IMR-90 (cell line): Measurements from ENCODE around the gene ALOX5AP. TPM values are rescaled to one million over a fixed set of nuclear protein-coding genes. Genes with fewer than 3 reads are reported as not detected.

ENCODE experiments used
- ATAC-seq: fragments of 200-7000 bp; cut with Tn5 transposase; 2 replicates; pipeline ENCODE4 v1.9.1; 2020; ENCODE audit warnings: low read depth, mild to moderate bottlenecking, moderate library complexity
- BruUV-seq: library from RNA; stranded (reverse); fragments of 400-500 nt; replicated peaks from 2 replicates; lab custom pipeline; 2021; lab: Mats Ljungman, UMichigan
- CTCF ChIA-PET: fragments of 300-600 bp; formaldehyde crosslinking; extraction: SDS; loops from one replicate; lab custom pipeline; 2021; ENCODE audit warnings: antibody characterized with exemption; lab: Yijun Ruan, JAX
- POLR2A ChIA-PET: fragments of 300-600 bp; sonication (Branson Sonifier 250); formaldehyde crosslinking; loops from one replicate; lab custom pipeline; 2022; ENCODE audit warnings: antibody characterized with exemption; ENCODE audit not compliant: unreplicated experiment; lab: Charles Lee
- DNase-seq: peaks from one replicate; pipeline ENCODE4 v3.0.0; 2013
- H2AFZ ChIP-seq: replicated peaks from 2 replicates; pipeline ENCODE3; 2013; ENCODE audit warnings: low read length, mild to moderate bottlenecking; ENCODE audit not compliant: poor library complexity
- H2AK5ac ChIP-seq: 2 replicates; pipeline ENCODE4 v1.6.1; 2013; ENCODE audit warnings: low read depth, low read length, inconsistent platforms
- H2AK9ac ChIP-seq: replicated peaks from 2 replicates; pipeline ENCODE3; 2013; ENCODE audit warnings: mild to moderate bottlenecking, low read depth, low read length, moderate library complexity; ENCODE audit not compliant: poor library complexity
- H2BK120ac ChIP-seq: 2 replicates; pipeline ENCODE4 v1.6.1; 2013; ENCODE audit warnings: low read depth, low read length, inconsistent platforms
- H2BK15ac ChIP-seq: 3 replicates; pipeline ENCODE4 v1.6.1; 2013; ENCODE audit warnings: low read depth, low read length, inconsistent platforms
- H2BK20ac ChIP-seq: 2 replicates; pipeline ENCODE4 v1.6.1; 2013; ENCODE audit warnings: low read depth, mild to moderate bottlenecking, inconsistent platforms, low read length, moderate library complexity
- H2BK5ac ChIP-seq: 2 replicates; pipeline ENCODE4 v1.6.1; 2013; ENCODE audit warnings: mild to moderate bottlenecking, low read depth, low read length, inconsistent platforms; ENCODE audit not compliant: poor library complexity, severe bottlenecking
- H3K14ac ChIP-seq: replicated peaks from 2 replicates; pipeline ENCODE4 v1.6.1; 2013; ENCODE audit warnings: low read depth, low read length, inconsistent platforms
- H3K18ac ChIP-seq: 2 replicates; pipeline ENCODE4 v1.6.1; 2013; ENCODE audit warnings: low read depth, low read length, control low read depth
- H3K23ac ChIP-seq: 2 replicates; pipeline ENCODE4 v1.6.1; 2013; ENCODE audit warnings: low read depth, low read length, inconsistent platforms
- H3K27ac ChIP-seq: 2 replicates; pipeline ENCODE4 v1.5.1; 2013; ENCODE audit warnings: mild to moderate bottlenecking, control low read depth, low read length; ENCODE audit not compliant: insufficient read depth
- H3K27me3 ChIP-seq: 2 replicates; pipeline ENCODE4 v1.6.1; 2013; ENCODE audit warnings: low read length; ENCODE audit not compliant: control insufficient read depth, insufficient read depth
- H3K36me3 ChIP-seq: 2 replicates; pipeline ENCODE4 v1.6.1; 2013; ENCODE audit warnings: low read length, mixed read lengths; ENCODE audit not compliant: control insufficient read depth, insufficient read depth
- H3K4ac ChIP-seq: 2 replicates; pipeline ENCODE4 v1.6.1; 2013; ENCODE audit warnings: low read depth, low read length, inconsistent platforms
- H3K4me1 ChIP-seq: 2 replicates; pipeline ENCODE4 v1.6.1; 2013; ENCODE audit warnings: low read length, mixed read lengths; ENCODE audit not compliant: control insufficient read depth, insufficient read depth
- H3K4me2 ChIP-seq: 2 replicates; pipeline ENCODE4 v1.6.1; 2013; ENCODE audit warnings: low read depth, mild to moderate bottlenecking, control low read depth, low read length, moderate library complexity
- H3K4me3 ChIP-seq: 2 replicates; pipeline ENCODE4 v1.5.1; 2013; ENCODE audit warnings: low read depth, mild to moderate bottlenecking, control low read depth, low read length, moderate library complexity; ENCODE audit not compliant: insufficient read depth
- H3K56ac ChIP-seq: 2 replicates; pipeline ENCODE4 v1.6.1; 2013; ENCODE audit warnings: low read length, inconsistent platforms; ENCODE audit not compliant: insufficient read depth; ENCODE audit errors: extremely low read depth
- H3K79me1 ChIP-seq, 2 experiments: 2 replicates each; pipeline ENCODE4 v1.6.1; 2013; ENCODE audit warnings: low read length in 2 of 2, inconsistent platforms in 1 of 2, low read depth in 1 of 2
- H3K9ac ChIP-seq: 2 replicates; pipeline ENCODE4 v1.6.1; 2013; ENCODE audit warnings: low read depth, low read length, control low read depth
- H3K9me1 ChIP-seq: 2 replicates; pipeline ENCODE4 v1.6.1; 2013; ENCODE audit warnings: low read length, inconsistent platforms; ENCODE audit not compliant: insufficient read depth
- H3K9me3 ChIP-seq: 2 replicates; pipeline ENCODE4 v1.6.1; 2013; ENCODE audit warnings: low read length; ENCODE audit not compliant: control insufficient read depth, insufficient read depth
- H4K20me1 ChIP-seq: 2 replicates; pipeline ENCODE4 v1.6.1; 2013; ENCODE audit warnings: low read length, inconsistent platforms; ENCODE audit not compliant: insufficient read depth
- H4K5ac ChIP-seq: 2 replicates; pipeline ENCODE4 v1.6.1; 2013; ENCODE audit warnings: mild to moderate bottlenecking, low read depth, low read length, control low read depth
- H4K8ac ChIP-seq, 2 experiments: 2 replicates each; pipeline ENCODE4 v1.6.1; 2013; ENCODE audit warnings: low read depth in 2 of 2, low read length in 2 of 2, control low read depth in 1 of 2, inconsistent platforms in 1 of 2
- H4K91ac ChIP-seq: 2 replicates; pipeline ENCODE4 v1.6.1; 2013; ENCODE audit warnings: low read depth, low read length, inconsistent platforms; ENCODE audit not compliant: insufficient read depth
- BHLHE40 ChIP-seq: fragments of 150-350 bp; IDR thresholded peaks from 2 replicates; pipeline ENCODE4 v1.6.1; 2016; ENCODE audit warnings: mild to moderate bottlenecking, low read depth, low read length
- CEBPB ChIP-seq: IDR thresholded peaks from 2 replicates; pipeline ENCODE4 v1.6.1; 2012; ENCODE audit warnings: low read depth, low read length, improper control_type of control experiment
- CHD1 ChIP-seq: IDR thresholded peaks from 2 replicates; pipeline ENCODE4 v1.6.1; 2012; ENCODE audit warnings: low read depth, low read length, improper control_type of control experiment
- FOS ChIP-seq: fragments of 150-350 bp; IDR thresholded peaks from 2 replicates; pipeline ENCODE4 v1.6.1; 2016; ENCODE audit warnings: low read depth, low read length
- MAFK ChIP-seq: IDR thresholded peaks from 2 replicates; pipeline ENCODE4 v1.6.1; 2012; ENCODE audit warnings: low read depth, low read length, improper control_type of control experiment
- MXI1 ChIP-seq: IDR thresholded peaks from 2 replicates; pipeline ENCODE4 v1.6.1; 2012; ENCODE audit warnings: low read depth, mild to moderate bottlenecking, low read length, moderate library complexity, borderline replicate concordance
- NFE2L2 ChIP-seq: fragments of 150-350 bp; IDR thresholded peaks from 2 replicates; pipeline ENCODE4 v1.6.1; 2016; ENCODE audit warnings: low read depth, mild to moderate bottlenecking, low read length
- POLR2A ChIP-seq: IDR thresholded peaks from 2 replicates; pipeline ENCODE4 v1.6.1; 2012; ENCODE audit warnings: mild to moderate bottlenecking, low read depth, low read length
- RAD21 ChIP-seq: IDR thresholded peaks from 2 replicates; pipeline ENCODE4 v1.6.1; 2012; ENCODE audit warnings: low read length, improper control_type of control experiment
- RCOR1 ChIP-seq: IDR thresholded peaks from 2 replicates; pipeline ENCODE4 v1.6.1; 2012; ENCODE audit warnings: mild to moderate bottlenecking, low read length, improper control_type of control experiment; ENCODE audit not compliant: insufficient replicate concordance
- RFX5 ChIP-seq: IDR thresholded peaks from 2 replicates; pipeline ENCODE4 v1.8.0; 2012; ENCODE audit warnings: low read depth, mild to moderate bottlenecking, low read length, moderate library complexity
- SMC3 ChIP-seq: fragments of 150-350 bp; IDR thresholded peaks from 2 replicates; pipeline ENCODE4 v1.6.1; 2016; ENCODE audit warnings: low read depth, mild to moderate bottlenecking, antibody characterized with exemption, low read length, moderate library complexity
- WGBS, 2 experiments: methylation state at CpG; one replicate each; pipeline versions ENCODE4 v1.1.5 to v1.1.7; 2013; ENCODE audit warnings: missing lambda C conversion rate in 2 of 2; ENCODE audit not compliant: insufficient read length in 1 of 2; ENCODE audit errors: extremely low coverage in 2 of 2; 5-methylcytosine and 5-hydroxymethylcytosine counted together
- dilution Hi-C: fragments of 300-500 bp; cut with HindIII; formaldehyde crosslinking; loops from one replicate; pipeline ENCODE4 v1.14.3; 2018; ENCODE audit warnings: low sequenced_read_pairs; ENCODE audit not compliant: unreplicated experiment
- in situ Hi-C: fragments of 300-500 bp; cut with MboI; formaldehyde crosslinking; loops from 3 replicates; pipeline ENCODE4 v1.14.3; 2019; ENCODE audit warnings: low sequenced_read_pairs, inconsistent platforms, mixed read lengths
- intact Hi-C: fragments of 100-400 bp; cut with micrococcal nuclease; formaldehyde crosslinking; loops from 2 replicates; pipeline ENCODE4 v1.10.0; 2022
- polyA plus RNA-seq, 3 experiments: library from polyadenylated mRNA; depleted of rRNA; stranded (reverse); fragments of >200 nt; gene quantifications; 2 replicates each; pipeline ENCODE4 v1.2.3, GENCODE V29; 2012; ENCODE audit warnings: low replicate concordance in 1 of 3
- total RNA-seq: library from RNA; depleted of rRNA; stranded (reverse); fragments of >200 nt; gene quantifications from 2 replicates; pipeline ENCODE4 v1.2.3, GENCODE V29; 2012
- TF ChIP-seq, protein P1 (sequence below): fragments of 150-350 bp; IDR thresholded peaks from 2 replicates; pipeline ENCODE4 v1.6.1; 2016; ENCODE audit warnings: low read depth, mild to moderate bottlenecking, low read length, moderate library complexity, borderline replicate concordance
- TF ChIP-seq, protein P2 (sequence below): conservative IDR thresholded peaks from 2 replicates; pipeline ENCODE4 v1.5.1; 2012; ENCODE audit warnings: mild to moderate bottlenecking, low read depth, low read length, improper control_type of control experiment
- TF ChIP-seq, protein P3 (sequence below): fragments of 150-350 bp; IDR thresholded peaks from 2 replicates; pipeline ENCODE4 v1.6.1; 2017; ENCODE audit warnings: mild to moderate bottlenecking, antibody characterized with exemption, low read length, low read depth

Gene ALOX5AP
- total and polyA plus RNA-seq, 2 of the 4 experiments (the other 2 are of a cell fraction): 0.62 TPM; not detected in 1

DNA sequence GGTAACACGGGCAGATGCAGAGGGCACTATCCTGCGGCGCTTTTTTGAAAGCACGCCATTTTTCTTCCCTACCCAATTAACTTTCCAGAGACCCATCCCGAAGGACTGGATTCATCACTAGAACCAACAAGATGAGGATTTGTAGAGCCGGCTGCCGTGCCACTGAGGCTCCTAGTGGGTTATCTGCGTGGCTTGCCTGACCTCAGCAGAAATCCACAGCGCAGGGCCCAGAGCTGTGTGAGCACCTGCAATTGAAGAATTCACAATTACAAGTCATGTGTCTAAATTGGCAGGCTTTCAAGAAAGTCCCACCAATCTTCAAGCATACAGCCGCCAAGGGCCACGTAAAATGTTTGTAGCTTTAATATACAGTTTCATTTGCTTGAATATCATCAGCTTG lies 75.5 kb downstream of the ALOX5AP start:
- Histone ChIP-seq H3K4me3 (no peak overlapping the region), H3K36me3 (no peaks in the 10 kb centered on the region), H2BK120ac (no peak overlapping the region), H2AK9ac (no peak overlapping the region), H3K56ac (no peak overlapping the region), H2BK20ac (no peak overlapping the region), H3K18ac (no peak overlapping the region), H3K9me1 (peaks cover 5% of the 10 kb centered on the region; the same call in 1 of the 2 replicates), H3K79me1 (no peaks in the 10 kb centered on the region), H2BK15ac (no peak overlapping the region), H3K27ac (no peak overlapping the region), H2AFZ (no peak overlapping the region), H2AK5ac (no peak overlapping the region; the same call in 1 of the 2 replicates), H2BK5ac (no peak overlapping the region), H4K20me1 (no peaks in the 10 kb centered on the region), H3K9me3 (no peaks in the 10 kb centered on the region), H4K8ac (no peak overlapping the region), H3K4me2 (no peak overlapping the region), H3K4ac (no peak overlapping the region), H3K9ac (no peak overlapping the region), H3K14ac (no peak overlapping the region), H4K5ac (no peak overlapping the region), H3K27me3 (no peaks in the 10 kb centered on the region), H4K91ac (no peak overlapping the region), H3K23ac (no peak overlapping the region), H3K4me1 (peaks cover 4% of the 10 kb centered on the region)
- DNase-seq: no peak
- intact Hi-C loops: no loop called here
- no TSS peak for BruUV-seq
- CTCF ChIA-PET: no interaction called here
- TF ChIP-seq SMC3: no peak
- TF ChIP-seq, protein P1, sequence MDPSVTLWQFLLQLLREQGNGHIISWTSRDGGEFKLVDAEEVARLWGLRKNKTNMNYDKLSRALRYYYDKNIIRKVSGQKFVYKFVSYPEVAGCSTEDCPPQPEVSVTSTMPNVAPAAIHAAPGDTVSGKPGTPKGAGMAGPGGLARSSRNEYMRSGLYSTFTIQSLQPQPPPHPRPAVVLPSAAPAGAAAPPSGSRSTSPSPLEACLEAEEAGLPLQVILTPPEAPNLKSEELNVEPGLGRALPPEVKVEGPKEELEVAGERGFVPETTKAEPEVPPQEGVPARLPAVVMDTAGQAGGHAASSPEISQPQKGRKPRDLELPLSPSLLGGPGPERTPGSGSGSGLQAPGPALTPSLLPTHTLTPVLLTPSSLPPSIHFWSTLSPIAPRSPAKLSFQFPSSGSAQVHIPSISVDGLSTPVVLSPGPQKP: no peak
- TF ChIP-seq CEBPB: no peak
- no peak for TF ChIP-seq NFE2L2
- TF ChIP-seq, protein P2, sequence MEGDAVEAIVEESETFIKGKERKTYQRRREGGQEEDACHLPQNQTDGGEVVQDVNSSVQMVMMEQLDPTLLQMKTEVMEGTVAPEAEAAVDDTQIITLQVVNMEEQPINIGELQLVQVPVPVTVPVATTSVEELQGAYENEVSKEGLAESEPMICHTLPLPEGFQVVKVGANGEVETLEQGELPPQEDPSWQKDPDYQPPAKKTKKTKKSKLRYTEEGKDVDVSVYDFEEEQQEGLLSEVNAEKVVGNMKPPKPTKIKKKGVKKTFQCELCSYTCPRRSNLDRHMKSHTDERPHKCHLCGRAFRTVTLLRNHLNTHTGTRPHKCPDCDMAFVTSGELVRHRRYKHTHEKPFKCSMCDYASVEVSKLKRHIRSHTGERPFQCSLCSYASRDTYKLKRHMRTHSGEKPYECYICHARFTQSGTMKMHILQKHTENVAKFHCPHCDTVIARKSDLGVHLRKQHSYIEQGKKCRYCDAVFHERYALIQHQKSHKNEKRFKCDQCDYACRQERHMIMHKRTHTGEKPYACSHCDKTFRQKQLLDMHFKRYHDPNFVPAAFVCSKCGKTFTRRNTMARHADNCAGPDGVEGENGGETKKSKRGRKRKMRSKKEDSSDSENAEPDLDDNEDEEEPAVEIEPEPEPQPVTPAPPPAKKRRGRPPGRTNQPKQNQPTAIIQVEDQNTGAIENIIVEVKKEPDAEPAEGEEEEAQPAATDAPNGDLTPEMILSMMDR: no peak
- TF ChIP-seq RAD21: no peak
- TF ChIP-seq RFX5: no peak
- no peak for TF ChIP-seq CHD1
- TF ChIP-seq, protein P3, sequence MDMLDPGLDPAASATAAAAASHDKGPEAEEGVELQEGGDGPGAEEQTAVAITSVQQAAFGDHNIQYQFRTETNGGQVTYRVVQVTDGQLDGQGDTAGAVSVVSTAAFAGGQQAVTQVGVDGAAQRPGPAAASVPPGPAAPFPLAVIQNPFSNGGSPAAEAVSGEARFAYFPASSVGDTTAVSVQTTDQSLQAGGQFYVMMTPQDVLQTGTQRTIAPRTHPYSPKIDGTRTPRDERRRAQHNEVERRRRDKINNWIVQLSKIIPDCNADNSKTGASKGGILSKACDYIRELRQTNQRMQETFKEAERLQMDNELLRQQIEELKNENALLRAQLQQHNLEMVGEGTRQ: no peak
- no peak for TF ChIP-seq MXI1
- no peak for TF ChIP-seq FOS
- TF ChIP-seq BHLHE40: no peak
- TF ChIP-seq RCOR1: no peak
- TF ChIP-seq POLR2A: no peak
- no peak for TF ChIP-seq MAFK
- 86% methylated on average over 2 of the region's 11 CpGs; no CpG with 5 or more reads in 1 of the 2 experiments for WGBS, 2 experiments
- dilution Hi-C loops: no loop called here
- in situ Hi-C loops: loop anchor here (25.0 kb wide), 1 partner anchor 348 kb away; the partner anchor contains the start of gene HMGB1
- ATAC-seq: no peak
- POLR2A ChIA-PET: no interaction called here
